Neutrophil (primary cell): ENCODE measurements around the gene NUCB1.

ENCODE experiments used
- H3K27ac ChIP-seq: fragments of 200-600 bp; sonication (generic); 2 replicates; pipeline ENCODE4 v1.5.1; 2016; ENCODE audit warnings: mild to moderate bottlenecking, moderate library complexity
- H3K27me3 ChIP-seq: fragments of 200-600 bp; sonication (generic); 2 replicates; pipeline ENCODE4 v1.6.0; 2016; ENCODE audit warnings: mild to moderate bottlenecking
- H3K36me3 ChIP-seq: fragments of 200-600 bp; sonication (generic); 2 replicates; pipeline ENCODE4 v1.5.1; 2017
- H3K4me1 ChIP-seq, 2 experiments: fragments of 200-600 bp in 1 of 2; sonication (generic) in 1 of 2; 1 replicate in 1 of 2; 2 replicates in 1 of 2; pipeline versions ENCODE4 v1.5.1 to v1.6.1; 2013 to 2016; ENCODE audit warnings: low read depth in 1 of 2, low read length in 1 of 2, mild to moderate bottlenecking in 1 of 2, moderate library complexity in 1 of 2; ENCODE audit not compliant: control insufficient read depth in 1 of 2, insufficient read depth in 1 of 2
- H3K4me3 ChIP-seq, 2 experiments: fragments of 200-600 bp in 1 of 2; sonication (generic) in 1 of 2; 1 replicate in 1 of 2; 2 replicates in 1 of 2; pipeline ENCODE4 v1.5.1; 2013 to 2016; ENCODE audit warnings: low read depth in 1 of 2, low read length in 1 of 2, mild to moderate bottlenecking in 1 of 2, moderate library complexity in 1 of 2
- H3K9me3 ChIP-seq: fragments of 200-600 bp; sonication (generic); 2 replicates; pipeline ENCODE4 v1.5.1; 2016
- TF ChIP-seq, protein P1 (sequence below): fragments of 200-600 bp; sonication (generic); IDR thresholded peaks from 2 replicates; pipeline ENCODE4 v1.5.1; 2016; ENCODE audit warnings: antibody characterized with exemption

The NUCB1 gene

DNA sequence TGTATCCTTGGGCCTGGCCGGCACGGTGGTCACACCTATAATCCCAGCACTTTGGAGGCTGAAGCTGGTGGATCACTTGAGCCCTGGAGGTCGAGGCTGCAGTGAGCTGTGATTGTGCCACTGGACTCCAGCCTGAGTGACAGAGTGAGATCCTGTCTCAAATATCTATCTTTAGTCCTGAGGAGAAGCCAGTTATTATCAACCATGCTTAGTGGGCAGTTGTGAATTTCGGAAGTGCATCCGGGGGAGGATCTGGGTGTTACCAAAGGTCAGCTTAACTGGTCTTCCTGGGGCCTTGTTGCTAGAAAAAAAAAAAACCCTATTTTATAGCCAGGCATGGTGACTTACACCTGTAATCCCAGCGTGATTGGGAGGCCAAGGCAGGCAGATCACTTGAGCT, 43.0 kb downstream of the NUCB1 start:
- H3K27me3 ChIP-seq: no peaks in the 10 kb centered on the region
- no peak overlapping the region for H3K27ac ChIP-seq
- H3K9me3 ChIP-seq: no peaks in the 10 kb centered on the region
- no peaks in the 10 kb centered on the region for H3K4me1 ChIP-seq
- no peaks in the 10 kb centered on the region for H3K36me3 ChIP-seq
- TF ChIP-seq, protein P1, sequence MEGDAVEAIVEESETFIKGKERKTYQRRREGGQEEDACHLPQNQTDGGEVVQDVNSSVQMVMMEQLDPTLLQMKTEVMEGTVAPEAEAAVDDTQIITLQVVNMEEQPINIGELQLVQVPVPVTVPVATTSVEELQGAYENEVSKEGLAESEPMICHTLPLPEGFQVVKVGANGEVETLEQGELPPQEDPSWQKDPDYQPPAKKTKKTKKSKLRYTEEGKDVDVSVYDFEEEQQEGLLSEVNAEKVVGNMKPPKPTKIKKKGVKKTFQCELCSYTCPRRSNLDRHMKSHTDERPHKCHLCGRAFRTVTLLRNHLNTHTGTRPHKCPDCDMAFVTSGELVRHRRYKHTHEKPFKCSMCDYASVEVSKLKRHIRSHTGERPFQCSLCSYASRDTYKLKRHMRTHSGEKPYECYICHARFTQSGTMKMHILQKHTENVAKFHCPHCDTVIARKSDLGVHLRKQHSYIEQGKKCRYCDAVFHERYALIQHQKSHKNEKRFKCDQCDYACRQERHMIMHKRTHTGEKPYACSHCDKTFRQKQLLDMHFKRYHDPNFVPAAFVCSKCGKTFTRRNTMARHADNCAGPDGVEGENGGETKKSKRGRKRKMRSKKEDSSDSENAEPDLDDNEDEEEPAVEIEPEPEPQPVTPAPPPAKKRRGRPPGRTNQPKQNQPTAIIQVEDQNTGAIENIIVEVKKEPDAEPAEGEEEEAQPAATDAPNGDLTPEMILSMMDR: no peak
- no peak overlapping the region for H3K4me3 ChIP-seq

GRCh38 chr19:48945415-48945814, 45.3 kb downstream of the NUCB1 start:
- H3K4me1 ChIP-seq: no peaks in the 10 kb centered on the region
- TF ChIP-seq, protein P1: no peak

GRCh38 chr19:48945817-48946216, 45.7 kb downstream of the NUCB1 start:
- H3K27me3 ChIP-seq: no peaks in the 10 kb centered on the region
- H3K27ac ChIP-seq: no peak overlapping the region
- TF ChIP-seq, protein P1: no peak
- no peaks in the 10 kb centered on the region for H3K9me3 ChIP-seq
- no peaks in the 10 kb centered on the region for H3K4me1 ChIP-seq
- H3K4me3 ChIP-seq: no peak overlapping the region
- H3K36me3 ChIP-seq: no peaks in the 10 kb centered on the region

More at GRCh38 chr19:48945415-48945814, 45.3 kb downstream of the NUCB1 start:
- Histone ChIP-seq H3K4me3 (no peak overlapping the region), H3K9me3 (no peaks in the 10 kb centered on the region), H3K36me3 (no peaks in the 10 kb centered on the region), H3K27me3 (no peaks in the 10 kb centered on the region), H3K27ac (no peak overlapping the region)

DNA sequence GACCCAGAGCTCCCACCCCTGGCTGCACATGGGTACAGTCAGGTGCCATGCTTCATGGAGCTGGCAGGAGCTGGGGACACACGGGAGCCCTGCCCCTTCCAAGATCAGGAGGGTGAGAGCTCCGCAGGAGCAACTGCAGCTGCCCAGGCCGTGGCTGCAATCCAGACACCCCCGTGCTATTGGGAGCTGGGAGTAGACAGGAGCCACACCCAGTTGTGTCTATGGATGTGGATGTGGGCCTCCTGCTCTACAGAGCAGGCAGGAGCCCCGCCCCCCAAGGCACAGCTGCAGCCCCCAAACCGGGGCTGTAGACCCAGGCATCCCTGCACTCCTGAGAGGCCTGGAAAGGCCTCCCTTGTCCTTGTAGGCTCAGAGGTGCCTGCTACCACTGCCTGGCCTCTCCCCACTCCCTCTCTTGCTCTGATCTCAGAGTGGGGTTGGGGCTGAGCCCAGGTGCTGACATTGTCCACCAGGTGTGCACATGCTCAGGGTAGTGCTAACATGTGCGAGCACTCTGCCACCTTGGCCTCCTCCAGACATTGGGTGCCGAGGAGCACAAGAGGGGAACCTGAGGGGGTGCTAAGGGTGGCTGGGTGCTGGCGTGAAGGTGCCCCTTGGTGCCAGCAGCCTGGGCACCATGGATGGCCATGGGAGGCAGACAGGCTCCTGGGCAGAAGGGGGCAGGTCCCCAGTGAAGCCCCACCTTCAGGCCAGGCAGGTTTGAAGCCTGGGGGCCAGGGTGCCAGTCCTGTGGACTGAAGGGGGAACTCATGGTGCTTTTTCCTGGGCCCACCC, 46.5 kb downstream of the NUCB1 start:
- TF ChIP-seq, protein P1: no peak
- Histone ChIP-seq H3K36me3 (no peaks in the 10 kb centered on the region), H3K9me3 (no peaks in the 10 kb centered on the region), H3K4me1 (no peaks in the 10 kb centered on the region), H3K27ac (no peak overlapping the region), H3K27me3 (no peaks in the 10 kb centered on the region), H3K4me3 (no peak overlapping the region)

DNA sequence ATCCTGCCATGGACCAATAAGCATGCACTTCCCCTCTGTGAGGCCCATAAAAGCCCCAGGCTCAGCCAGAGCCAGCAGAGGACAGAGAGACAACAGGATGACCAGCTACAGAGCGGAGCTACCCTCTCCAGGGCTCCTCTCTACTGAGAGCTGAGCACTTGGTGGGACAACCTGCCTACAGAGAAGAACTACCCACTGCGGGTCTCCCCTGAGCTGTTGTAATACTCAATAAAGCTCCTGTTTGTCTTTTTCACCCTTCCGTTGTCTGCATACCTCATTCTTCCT, 47.1 kb downstream of the NUCB1 start:
- Histone ChIP-seq H3K4me3 (no peak overlapping the region), H3K27me3 (no peaks in the 10 kb centered on the region), H3K27ac (no peak overlapping the region), H3K9me3 (no peaks in the 10 kb centered on the region), H3K4me1 (no peaks in the 10 kb centered on the region), H3K36me3 (no peaks in the 10 kb centered on the region)
- TF ChIP-seq, protein P1: no peak
